IMR-90 (cell line): ENCODE measurements around the gene CYP24A1. TPM values are rescaled to one million over a fixed set of nuclear protein-coding genes. Genes with fewer than 3 reads are reported as not detected.

Experiments
- ATAC-seq: fragments of 200-7000 bp; cut with Tn5 transposase; 2 replicates; pipeline ENCODE4 v1.9.1; 2020; ENCODE audit warnings: low read depth, mild to moderate bottlenecking, moderate library complexity
- BruUV-seq: library from RNA; stranded (reverse); fragments of 400-500 nt; replicated peaks from 2 replicates; lab custom pipeline; 2021; lab: Mats Ljungman, UMichigan
- CTCF ChIA-PET: fragments of 300-600 bp; formaldehyde crosslinking; extraction: SDS; loops from one replicate; lab custom pipeline; 2021; ENCODE audit warnings: antibody characterized with exemption; lab: Yijun Ruan, JAX
- POLR2A ChIA-PET: fragments of 300-600 bp; sonication (Branson Sonifier 250); formaldehyde crosslinking; loops from one replicate; lab custom pipeline; 2022; ENCODE audit warnings: antibody characterized with exemption; ENCODE audit not compliant: unreplicated experiment; lab: Charles Lee
- DNase-seq: peaks from one replicate; pipeline ENCODE4 v3.0.0; 2013
- H2AFZ ChIP-seq: replicated peaks from 2 replicates; pipeline ENCODE3; 2013; ENCODE audit warnings: low read length, mild to moderate bottlenecking; ENCODE audit not compliant: poor library complexity
- H2AK5ac ChIP-seq: 2 replicates; pipeline ENCODE4 v1.6.1; 2013; ENCODE audit warnings: low read depth, low read length, inconsistent platforms
- H2AK9ac ChIP-seq: replicated peaks from 2 replicates; pipeline ENCODE3; 2013; ENCODE audit warnings: mild to moderate bottlenecking, low read depth, low read length, moderate library complexity; ENCODE audit not compliant: poor library complexity
- H2BK120ac ChIP-seq: 2 replicates; pipeline ENCODE4 v1.6.1; 2013; ENCODE audit warnings: low read depth, low read length, inconsistent platforms
- H2BK15ac ChIP-seq: 3 replicates; pipeline ENCODE4 v1.6.1; 2013; ENCODE audit warnings: low read depth, low read length, inconsistent platforms
- H2BK20ac ChIP-seq: 2 replicates; pipeline ENCODE4 v1.6.1; 2013; ENCODE audit warnings: low read depth, mild to moderate bottlenecking, inconsistent platforms, low read length, moderate library complexity
- H2BK5ac ChIP-seq: 2 replicates; pipeline ENCODE4 v1.6.1; 2013; ENCODE audit warnings: mild to moderate bottlenecking, low read depth, low read length, inconsistent platforms; ENCODE audit not compliant: poor library complexity, severe bottlenecking
- H3K14ac ChIP-seq: replicated peaks from 2 replicates; pipeline ENCODE4 v1.6.1; 2013; ENCODE audit warnings: low read depth, low read length, inconsistent platforms
- H3K18ac ChIP-seq: 2 replicates; pipeline ENCODE4 v1.6.1; 2013; ENCODE audit warnings: low read depth, low read length, control low read depth
- H3K23ac ChIP-seq: 2 replicates; pipeline ENCODE4 v1.6.1; 2013; ENCODE audit warnings: low read depth, low read length, inconsistent platforms
- H3K27ac ChIP-seq: 2 replicates; pipeline ENCODE4 v1.5.1; 2013; ENCODE audit warnings: mild to moderate bottlenecking, control low read depth, low read length; ENCODE audit not compliant: insufficient read depth
- H3K27me3 ChIP-seq: 2 replicates; pipeline ENCODE4 v1.6.1; 2013; ENCODE audit warnings: low read length; ENCODE audit not compliant: control insufficient read depth, insufficient read depth
- H3K36me3 ChIP-seq: 2 replicates; pipeline ENCODE4 v1.6.1; 2013; ENCODE audit warnings: low read length, mixed read lengths; ENCODE audit not compliant: control insufficient read depth, insufficient read depth
- H3K4ac ChIP-seq: 2 replicates; pipeline ENCODE4 v1.6.1; 2013; ENCODE audit warnings: low read depth, low read length, inconsistent platforms
- H3K4me1 ChIP-seq: 2 replicates; pipeline ENCODE4 v1.6.1; 2013; ENCODE audit warnings: low read length, mixed read lengths; ENCODE audit not compliant: control insufficient read depth, insufficient read depth
- H3K4me2 ChIP-seq: 2 replicates; pipeline ENCODE4 v1.6.1; 2013; ENCODE audit warnings: low read depth, mild to moderate bottlenecking, control low read depth, low read length, moderate library complexity
- H3K4me3 ChIP-seq: 2 replicates; pipeline ENCODE4 v1.5.1; 2013; ENCODE audit warnings: low read depth, mild to moderate bottlenecking, control low read depth, low read length, moderate library complexity; ENCODE audit not compliant: insufficient read depth
- H3K56ac ChIP-seq: 2 replicates; pipeline ENCODE4 v1.6.1; 2013; ENCODE audit warnings: low read length, inconsistent platforms; ENCODE audit not compliant: insufficient read depth; ENCODE audit errors: extremely low read depth
- H3K79me1 ChIP-seq, 2 experiments: 2 replicates each; pipeline ENCODE4 v1.6.1; 2013; ENCODE audit warnings: low read length in 2 of 2, inconsistent platforms in 1 of 2, low read depth in 1 of 2
- H3K9ac ChIP-seq: 2 replicates; pipeline ENCODE4 v1.6.1; 2013; ENCODE audit warnings: low read depth, low read length, control low read depth
- H3K9me1 ChIP-seq: 2 replicates; pipeline ENCODE4 v1.6.1; 2013; ENCODE audit warnings: low read length, inconsistent platforms; ENCODE audit not compliant: insufficient read depth
- H3K9me3 ChIP-seq: 2 replicates; pipeline ENCODE4 v1.6.1; 2013; ENCODE audit warnings: low read length; ENCODE audit not compliant: control insufficient read depth, insufficient read depth
- H4K20me1 ChIP-seq: 2 replicates; pipeline ENCODE4 v1.6.1; 2013; ENCODE audit warnings: low read length, inconsistent platforms; ENCODE audit not compliant: insufficient read depth
- H4K5ac ChIP-seq: 2 replicates; pipeline ENCODE4 v1.6.1; 2013; ENCODE audit warnings: mild to moderate bottlenecking, low read depth, low read length, control low read depth
- H4K8ac ChIP-seq, 2 experiments: 2 replicates each; pipeline ENCODE4 v1.6.1; 2013; ENCODE audit warnings: low read depth in 2 of 2, low read length in 2 of 2, control low read depth in 1 of 2, inconsistent platforms in 1 of 2
- H4K91ac ChIP-seq: 2 replicates; pipeline ENCODE4 v1.6.1; 2013; ENCODE audit warnings: low read depth, low read length, inconsistent platforms; ENCODE audit not compliant: insufficient read depth
- BHLHE40 ChIP-seq: fragments of 150-350 bp; IDR thresholded peaks from 2 replicates; pipeline ENCODE4 v1.6.1; 2016; ENCODE audit warnings: mild to moderate bottlenecking, low read depth, low read length
- CEBPB ChIP-seq: IDR thresholded peaks from 2 replicates; pipeline ENCODE4 v1.6.1; 2012; ENCODE audit warnings: low read depth, low read length, improper control_type of control experiment
- CHD1 ChIP-seq: IDR thresholded peaks from 2 replicates; pipeline ENCODE4 v1.6.1; 2012; ENCODE audit warnings: low read depth, low read length, improper control_type of control experiment
- FOS ChIP-seq: fragments of 150-350 bp; IDR thresholded peaks from 2 replicates; pipeline ENCODE4 v1.6.1; 2016; ENCODE audit warnings: low read depth, low read length
- MAFK ChIP-seq: IDR thresholded peaks from 2 replicates; pipeline ENCODE4 v1.6.1; 2012; ENCODE audit warnings: low read depth, low read length, improper control_type of control experiment
- MAZ ChIP-seq: IDR thresholded peaks from 2 replicates; pipeline ENCODE4 v1.6.1; 2012; ENCODE audit warnings: low read depth, mild to moderate bottlenecking, low read length, improper control_type of control experiment, moderate library complexity, borderline replicate concordance
- NFE2L2 ChIP-seq: fragments of 150-350 bp; IDR thresholded peaks from 2 replicates; pipeline ENCODE4 v1.6.1; 2016; ENCODE audit warnings: low read depth, mild to moderate bottlenecking, low read length
- POLR2A ChIP-seq: IDR thresholded peaks from 2 replicates; pipeline ENCODE4 v1.6.1; 2012; ENCODE audit warnings: mild to moderate bottlenecking, low read depth, low read length
- RAD21 ChIP-seq: IDR thresholded peaks from 2 replicates; pipeline ENCODE4 v1.6.1; 2012; ENCODE audit warnings: low read length, improper control_type of control experiment
- RCOR1 ChIP-seq: IDR thresholded peaks from 2 replicates; pipeline ENCODE4 v1.6.1; 2012; ENCODE audit warnings: mild to moderate bottlenecking, low read length, improper control_type of control experiment; ENCODE audit not compliant: insufficient replicate concordance
- RFX5 ChIP-seq: IDR thresholded peaks from 2 replicates; pipeline ENCODE4 v1.8.0; 2012; ENCODE audit warnings: low read depth, mild to moderate bottlenecking, low read length, moderate library complexity
- SMC3 ChIP-seq: fragments of 150-350 bp; IDR thresholded peaks from 2 replicates; pipeline ENCODE4 v1.6.1; 2016; ENCODE audit warnings: low read depth, mild to moderate bottlenecking, antibody characterized with exemption, low read length, moderate library complexity
- WGBS, 2 experiments: methylation state at CpG; one replicate each; pipeline versions ENCODE4 v1.1.5 to v1.1.7; 2013; ENCODE audit warnings: missing lambda C conversion rate in 2 of 2; ENCODE audit not compliant: insufficient read length in 1 of 2; ENCODE audit errors: extremely low coverage in 2 of 2; 5-methylcytosine and 5-hydroxymethylcytosine counted together
- dilution Hi-C: fragments of 300-500 bp; cut with HindIII; formaldehyde crosslinking; loops from one replicate; pipeline ENCODE4 v1.14.3; 2018; ENCODE audit warnings: low sequenced_read_pairs; ENCODE audit not compliant: unreplicated experiment
- in situ Hi-C: fragments of 300-500 bp; cut with MboI; formaldehyde crosslinking; loops from 3 replicates; pipeline ENCODE4 v1.14.3; 2019; ENCODE audit warnings: low sequenced_read_pairs, inconsistent platforms, mixed read lengths
- intact Hi-C: fragments of 100-400 bp; cut with micrococcal nuclease; formaldehyde crosslinking; loops from 2 replicates; pipeline ENCODE4 v1.10.0; 2022
- polyA plus RNA-seq, 3 experiments: library from polyadenylated mRNA; depleted of rRNA; stranded (reverse); fragments of >200 nt; gene quantifications; 2 replicates each; pipeline ENCODE4 v1.2.3, GENCODE V29; 2012; ENCODE audit warnings: low replicate concordance in 1 of 3
- total RNA-seq: library from RNA; depleted of rRNA; stranded (reverse); fragments of >200 nt; gene quantifications from 2 replicates; pipeline ENCODE4 v1.2.3, GENCODE V29; 2012
- TF ChIP-seq, protein P1 (sequence below): fragments of 150-350 bp; IDR thresholded peaks from 2 replicates; pipeline ENCODE4 v1.6.1; 2016; ENCODE audit warnings: low read depth, mild to moderate bottlenecking, low read length, moderate library complexity, borderline replicate concordance
- TF ChIP-seq, protein P2 (sequence below): conservative IDR thresholded peaks from 2 replicates; pipeline ENCODE4 v1.5.1; 2012; ENCODE audit warnings: mild to moderate bottlenecking, low read depth, low read length, improper control_type of control experiment

The CYP24A1 gene
- total and polyA plus RNA-seq, 2 of the 4 experiments (the other 2 are of a cell fraction) = not detected

- H2BK20ac ChIP-seq = peak overlapping the region; percentile 86
- H2AK5ac ChIP-seq = peak overlapping the region; percentile 63
- no TSS peak for BruUV-seq
- peak overlapping the region; percentile 9; the same call in 1 of the 2 replicates for H3K4me3 ChIP-seq
- H3K4me2 ChIP-seq = peak overlapping the region; percentile 87
- H3K36me3 ChIP-seq = no peaks in the 10 kb centered on the region
- peak overlapping the region; percentile 94 for H3K27ac ChIP-seq
- peak overlapping the region; percentile 55; the same call in 1 of the 2 replicates for H3K14ac ChIP-seq
- ChIA-PET POLR2A (no interaction called here), CTCF (interaction anchor here (1.7 kb wide), 1 partner anchor 29 kb away, joined by 8 read pairs; no protein-coding TSS in a partner anchor)
- H2AK9ac ChIP-seq = peak overlapping the region; percentile 15
- H3K27me3 ChIP-seq = no peaks in the 10 kb centered on the region
- no peaks in the 10 kb centered on the region; the same call in 1 of the 2 replicates for H4K20me1 ChIP-seq
- H2AFZ ChIP-seq = peak overlapping the region; percentile 15
- H3K56ac ChIP-seq = peak overlapping the region; percentile 45
- peak overlapping the region; percentile 88 for H2BK120ac ChIP-seq
- peak overlapping the region; percentile 8 for H4K91ac ChIP-seq
- peaks cover 13% of the 10 kb centered on the region for H3K4me1 ChIP-seq
- H3K9ac ChIP-seq = peak overlapping the region; percentile 42
- 29% methylated on average over 3 of the region's 6 CpGs; no CpG with 5 or more reads in 1 of the 2 experiments for WGBS, 2 experiments
- in situ Hi-C loops (no loop called here), intact Hi-C loops (loop anchor here (2.0 to 10.0 kb wide), 2 partner anchors 76 to 212 kb away; partner anchors contain the start of gene PFDN4), dilution Hi-C loops (no loop called here)
- ATAC-seq (peak; percentile 88), DNase-seq (peak; percentile 98)
- H2BK5ac ChIP-seq = peak overlapping the region; percentile 92
- peak overlapping the region; percentile 82 for H3K4ac ChIP-seq
- H3K9me1 ChIP-seq = peaks cover 11% of the 10 kb centered on the region
- peak overlapping the region; percentile 97 for H4K5ac ChIP-seq
- peak overlapping the region; percentile 48 to 78 for H4K8ac ChIP-seq
- H2BK15ac ChIP-seq = peak overlapping the region; percentile 19
- peak overlapping the region; percentile 16 for H3K23ac ChIP-seq
- H3K18ac ChIP-seq = peak overlapping the region; percentile 98
- no peaks in the 10 kb centered on the region for H3K79me1 ChIP-seq
- no peaks in the 10 kb centered on the region for H3K9me3 ChIP-seq
- TF ChIP-seq NFE2L2 (no peak), RFX5 (no peak), RCOR1 (peak; percentile 77), RAD21 (no peak), MAZ (no peak), CEBPB (peak; percentile 99), CHD1 (no peak), MAFK (peak; percentile 43; the same call in 1 of the 2 replicates), POLR2A (no peak), SMC3 (no peak), BHLHE40 (peak; percentile 42), FOS (peak; percentile 72; the same call in 1 of the 2 replicates)
- TF ChIP-seq, protein P1, sequence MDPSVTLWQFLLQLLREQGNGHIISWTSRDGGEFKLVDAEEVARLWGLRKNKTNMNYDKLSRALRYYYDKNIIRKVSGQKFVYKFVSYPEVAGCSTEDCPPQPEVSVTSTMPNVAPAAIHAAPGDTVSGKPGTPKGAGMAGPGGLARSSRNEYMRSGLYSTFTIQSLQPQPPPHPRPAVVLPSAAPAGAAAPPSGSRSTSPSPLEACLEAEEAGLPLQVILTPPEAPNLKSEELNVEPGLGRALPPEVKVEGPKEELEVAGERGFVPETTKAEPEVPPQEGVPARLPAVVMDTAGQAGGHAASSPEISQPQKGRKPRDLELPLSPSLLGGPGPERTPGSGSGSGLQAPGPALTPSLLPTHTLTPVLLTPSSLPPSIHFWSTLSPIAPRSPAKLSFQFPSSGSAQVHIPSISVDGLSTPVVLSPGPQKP = no peak
- TF ChIP-seq, protein P2, sequence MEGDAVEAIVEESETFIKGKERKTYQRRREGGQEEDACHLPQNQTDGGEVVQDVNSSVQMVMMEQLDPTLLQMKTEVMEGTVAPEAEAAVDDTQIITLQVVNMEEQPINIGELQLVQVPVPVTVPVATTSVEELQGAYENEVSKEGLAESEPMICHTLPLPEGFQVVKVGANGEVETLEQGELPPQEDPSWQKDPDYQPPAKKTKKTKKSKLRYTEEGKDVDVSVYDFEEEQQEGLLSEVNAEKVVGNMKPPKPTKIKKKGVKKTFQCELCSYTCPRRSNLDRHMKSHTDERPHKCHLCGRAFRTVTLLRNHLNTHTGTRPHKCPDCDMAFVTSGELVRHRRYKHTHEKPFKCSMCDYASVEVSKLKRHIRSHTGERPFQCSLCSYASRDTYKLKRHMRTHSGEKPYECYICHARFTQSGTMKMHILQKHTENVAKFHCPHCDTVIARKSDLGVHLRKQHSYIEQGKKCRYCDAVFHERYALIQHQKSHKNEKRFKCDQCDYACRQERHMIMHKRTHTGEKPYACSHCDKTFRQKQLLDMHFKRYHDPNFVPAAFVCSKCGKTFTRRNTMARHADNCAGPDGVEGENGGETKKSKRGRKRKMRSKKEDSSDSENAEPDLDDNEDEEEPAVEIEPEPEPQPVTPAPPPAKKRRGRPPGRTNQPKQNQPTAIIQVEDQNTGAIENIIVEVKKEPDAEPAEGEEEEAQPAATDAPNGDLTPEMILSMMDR = no peak
Observed at GRCh38 chr20:54132612-54133433, 41.0 kb downstream of the CYP24A1 start.
